GM23338 (cell line): ENCODE measurements around the gene MBNL1. TPM values are rescaled to one million over a fixed set of nuclear protein-coding genes. Genes with fewer than 3 reads are reported as not detected.

Experiments
- ATAC-seq: fragments of 200-7000 bp; cut with Tn5 transposase; 3 replicates; pipeline ENCODE4 v1.9.1; 2020
- DNase-seq: peaks from one replicate; pipeline ENCODE4 v3.0.0-alpha.2; 2015; ENCODE audit warnings: low spot score
- H2AFZ ChIP-seq: fragments of 200-600 bp; sonication (generic); 2 replicates; pipeline ENCODE4 v1.8.0; 2016; ENCODE audit warnings: antibody characterized with exemption, mild to moderate bottlenecking, moderate library complexity
- H3F3A ChIP-seq: fragments of 200-600 bp; sonication (generic); replicated peaks from 2 replicates; pipeline ENCODE4 v1.8.0; 2017; ENCODE audit warnings: antibody characterized with exemption, mixed run types, low read depth
- H3K27ac ChIP-seq: fragments of 200-600 bp; sonication (generic); 2 replicates; pipeline ENCODE4 v1.6.1; 2016; ENCODE audit warnings: low read depth
- H3K27me3 ChIP-seq: fragments of 200-600 bp; sonication (generic); 2 replicates; pipeline ENCODE4 v1.8.0; 2016; ENCODE audit warnings: mild to moderate bottlenecking, mixed run types, moderate library complexity; ENCODE audit not compliant: insufficient read depth
- H3K36me3 ChIP-seq: fragments of 200-600 bp; sonication (generic); 2 replicates; pipeline ENCODE4 v1.8.0; 2016; ENCODE audit warnings: mild to moderate bottlenecking; ENCODE audit not compliant: insufficient read depth
- H3K4me1 ChIP-seq: fragments of 200-600 bp; sonication (generic); 2 replicates; pipeline ENCODE4 v1.8.0; 2016; ENCODE audit warnings: mild to moderate bottlenecking, moderate library complexity; ENCODE audit not compliant: insufficient read depth
- H3K4me2 ChIP-seq: fragments of 200-600 bp; sonication (generic); 2 replicates; pipeline ENCODE4 v1.7.1; 2017; ENCODE audit warnings: mixed run types
- H3K4me3 ChIP-seq: fragments of 200-600 bp; sonication (generic); 2 replicates; pipeline ENCODE4 v1.6.1; 2016; ENCODE audit warnings: mixed run types
- H3K79me2 ChIP-seq: fragments of 200-600 bp; sonication (generic); replicated peaks from 2 replicates; pipeline ENCODE4 v1.8.0; 2017; ENCODE audit warnings: mild to moderate bottlenecking; ENCODE audit not compliant: insufficient read depth
- H3K9me2 ChIP-seq: fragments of 200-600 bp; sonication (generic); 2 replicates; pipeline ENCODE4 v1.8.0; 2017; ENCODE audit not compliant: insufficient read depth
- H4K20me1 ChIP-seq: fragments of 200-600 bp; sonication (generic); replicated peaks from 2 replicates; pipeline ENCODE4 v1.8.0; 2017; ENCODE audit warnings: mild to moderate bottlenecking; ENCODE audit not compliant: insufficient read depth
- H3K27ac Mint-ChIP-seq: 2 replicates; pipeline ENCODE4 v1.8.0; 2020; ENCODE audit warnings: inconsistent platforms, mild to moderate bottlenecking, moderate library complexity, mixed read lengths
- H3K27me3 Mint-ChIP-seq: 3 replicates; pipeline ENCODE4 v1.8.0; 2022; ENCODE audit warnings: low read depth, mild to moderate bottlenecking, moderate library complexity, mixed read lengths, inconsistent platforms; ENCODE audit not compliant: insufficient read depth, poor library complexity
- H3K36me3 Mint-ChIP-seq: 3 replicates; pipeline ENCODE4 v1.8.0; 2021; ENCODE audit warnings: low read depth, mild to moderate bottlenecking, inconsistent platforms, moderate library complexity, mixed read lengths
- H3K4me1 Mint-ChIP-seq: 3 replicates; pipeline ENCODE4 v1.8.0; 2020; ENCODE audit warnings: mild to moderate bottlenecking, inconsistent platforms, mixed read lengths
- H3K4me3 Mint-ChIP-seq: 3 replicates; pipeline ENCODE4 v1.8.0; 2021; ENCODE audit warnings: moderate library complexity, mild to moderate bottlenecking, inconsistent platforms, mixed read lengths
- H3K9me3 Mint-ChIP-seq: 3 replicates; pipeline ENCODE4 v1.8.0; 2020; ENCODE audit warnings: moderate library complexity, mild to moderate bottlenecking, inconsistent platforms, mixed read lengths
- CREB1 ChIP-seq: fragments of 250-450 bp; sonication (Bioruptor Pico); IDR thresholded peaks from 2 replicates; pipeline ENCODE4 v1.5.0; 2020; ENCODE audit warnings: low read depth, mild to moderate bottlenecking, moderate library complexity
- ETS1 ChIP-seq: IDR thresholded peaks from 2 replicates; pipeline ENCODE4 v1.6.1; 2016; ENCODE audit warnings: antibody characterized with exemption
- EZH2 ChIP-seq: fragments of 200-600 bp; sonication (generic); IDR thresholded peaks from one replicate; pipeline ENCODE4 v1.8.0; 2017; ENCODE audit warnings: antibody characterized with exemption, mild to moderate bottlenecking, low read depth; ENCODE audit not compliant: unreplicated experiment
- EZH2phosphoT487 ChIP-seq: fragments of 200-600 bp; sonication (generic); IDR thresholded peaks from one replicate; pipeline ENCODE4 v1.8.1; 2018; ENCODE audit warnings: antibody characterized with exemption; ENCODE audit not compliant: unreplicated experiment
- JUNB ChIP-seq: IDR thresholded peaks from one replicate; pipeline ENCODE4 v1.6.1; 2016; ENCODE audit warnings: antibody characterized with exemption; ENCODE audit not compliant: unreplicated experiment
- POLR2AphosphoS5 ChIP-seq: IDR thresholded peaks from 2 replicates; pipeline ENCODE4 v1.6.1; 2016; ENCODE audit warnings: antibody characterized with exemption, low read depth
- ZNF114 ChIP-seq: fragments of 250-450 bp; sonication (Bioruptor Pico); IDR thresholded peaks from 2 replicates; pipeline ENCODE4 v1.5.0; 2020; ENCODE audit warnings: mild to moderate bottlenecking, moderate library complexity
- ZNF331 ChIP-seq: fragments of 250-450 bp; sonication (Bioruptor Pico); IDR thresholded peaks from 2 replicates; pipeline ENCODE4 v1.5.0; 2020; ENCODE audit warnings: low read depth, mild to moderate bottlenecking, moderate library complexity
- ZNF462 ChIP-seq: fragments of 250-450 bp; sonication (Bioruptor Pico); IDR thresholded peaks from 2 replicates; pipeline ENCODE4 v1.5.0; 2020; ENCODE audit warnings: mild to moderate bottlenecking, moderate library complexity
- polyA plus RNA-seq: library from polyadenylated mRNA; unstranded; fragments of >200 nt; fragmentation: Nextera tagmentation; extraction: Ambion mirVana; gene quantifications from 2 replicates; pipeline ENCODE4 v1.2.1, GENCODE V29; 2016
- total RNA-seq: library from RNA; depleted of rRNA; stranded (reverse); fragments of >200 nt; shearing (Covaris generic); gene quantifications from 2 replicates; pipeline ENCODE4 v1.2.3, GENCODE V29; 2014

MBNL1 gene
- total and polyA plus RNA-seq, 2 experiments from 2014 or later: 9.4 to 23.2 TPM

GRCh38 chr3:152377184-152377570, 108.4 kb downstream of the MBNL1 start (continued):
- TF ChIP-seq CREB1 (CRISPR knock-in tag): no peak
- no peak for TF ChIP-seq ETS1
- no peak for TF ChIP-seq POLR2AphosphoS5
- no peak for TF ChIP-seq ZNF462 (CRISPR knock-in tag)
- no peak for TF ChIP-seq JUNB
- no peak for TF ChIP-seq ZNF331 (CRISPR knock-in tag)
- no peak for TF ChIP-seq EZH2phosphoT487

GRCh38 chr3:152379415-152380042, 110.8 kb downstream of the MBNL1 start:
- Histone ChIP-seq H3K4me3 (no peak overlapping the region), H3K27me3 (no peaks in the 10 kb centered on the region), H3K4me2 (no peak overlapping the region), H2AFZ (no peak overlapping the region), H3K4me1 (peaks cover 16% of the 10 kb centered on the region), H3K27ac (no peak overlapping the region), H3K36me3 (no peaks in the 10 kb centered on the region), H3K9me2 (no peaks in the 10 kb centered on the region), H3F3A (no peaks in the 10 kb centered on the region), H4K20me1 (no peaks in the 10 kb centered on the region), H3K79me2 (peaks cover 44% of the 10 kb centered on the region)
- H3K4me3 Mint-ChIP-seq: no peak overlapping the region
- no peaks in the 10 kb centered on the region for H3K27me3 Mint-ChIP-seq
- DNase-seq: no peak
- no peak for ATAC-seq
- H3K27ac Mint-ChIP-seq: no peak overlapping the region
- no peaks in the 10 kb centered on the region for H3K36me3 Mint-ChIP-seq
- H3K4me1 Mint-ChIP-seq: peaks cover 31% of the 10 kb centered on the region
- no peaks in the 10 kb centered on the region for H3K9me3 Mint-ChIP-seq
- TF ChIP-seq CREB1 (CRISPR knock-in tag): no peak
- TF ChIP-seq JUNB: no peak
- TF ChIP-seq ZNF331 (CRISPR knock-in tag): no peak
- TF ChIP-seq ETS1: no peak
- no peak for TF ChIP-seq EZH2
- TF ChIP-seq ZNF114 (CRISPR knock-in tag): no peak
